Renal cortex interstitium (tissue), 3 donors: ENCODE measurements around the gene EPRS1. TPM values are rescaled to one million over a fixed set of nuclear protein-coding genes. Genes with fewer than 3 reads are reported as not detected.

Experiments
- polyA plus RNA-seq, 3 donors: library from polyadenylated mRNA; unstranded; fragments of 120-200 nt; gene quantifications; one replicate each; pipeline ENCODE4 v1.2.1, GENCODE V29; 2013; ENCODE audit not compliant: insufficient read length in 3 of 3

Gene EPRS1
- polyA plus RNA-seq, 3 donors, result 101 to 118 (median 103) TPM

Other genes starting within 250 kb of the EPRS1 start
- gene SLC30A10, start 117.9 kb downstream of the EPRS1 start, polyA plus RNA-seq, result under 1 TPM; 0.13 to 0.36 (median 0.16) TPM
- 10 to 100 TPM; 43.1 to 55.2 (median 47.5) TPM for gene BPNT1, start 43.3 kb upstream of the EPRS1 start, polyA plus RNA-seq
- 100 to 1,000 TPM in 1 of 3 donors, 10 to 100 TPM in 2; 81.9 to 105 (median 84.0) TPM for gene IARS2, start 47.6 kb upstream of the EPRS1 start, polyA plus RNA-seq
- gene RAB3GAP2, start 225.9 kb upstream of the EPRS1 start, polyA plus RNA-seq, result 10 to 100 TPM; 29.1 to 38.9 (median 31.3) TPM